Karpas-422 (cell line): ENCODE results near the gene SUPT6H. TPM values are rescaled to one million over a fixed set of nuclear protein-coding genes. Genes with fewer than 3 reads are reported as not detected.

Experiments
- DNase-seq: peaks from one replicate; pipeline ENCODE4 v3.0.0-alpha.2; 2015
- H2AFZ ChIP-seq: fragments of 200-600 bp; sonication (generic); 2 replicates; pipeline ENCODE4 v1.6.1; 2014; ENCODE audit warnings: antibody characterized with exemption, low read length, mixed read lengths
- H3K27ac ChIP-seq: fragments of 200-600 bp; sonication (generic); 2 replicates; pipeline ENCODE4 v1.5.1; 2014; ENCODE audit warnings: mild to moderate bottlenecking, low read length, moderate library complexity
- H3K27me3 ChIP-seq: fragments of 200-600 bp; sonication (generic); 2 replicates; pipeline ENCODE4 v1.6.1; 2014; ENCODE audit warnings: low read length, mixed read lengths
- H3K36me3 ChIP-seq: fragments of 200-600 bp; sonication (generic); 2 replicates; pipeline ENCODE4 v1.6.1; 2014; ENCODE audit warnings: low read length, mixed read lengths; ENCODE audit not compliant: insufficient read depth
- H3K4me1 ChIP-seq: fragments of 200-600 bp; sonication (generic); 2 replicates; pipeline ENCODE4 v1.6.1; 2014; ENCODE audit warnings: mild to moderate bottlenecking, low read length, mixed read lengths
- H3K4me2 ChIP-seq: fragments of 200-600 bp; sonication (generic); 2 replicates; pipeline ENCODE4 v1.6.1; 2014; ENCODE audit warnings: low read length, low read depth, mild to moderate bottlenecking; ENCODE audit not compliant: poor library complexity, severe bottlenecking
- H3K4me3 ChIP-seq: fragments of 200-600 bp; sonication (generic); 2 replicates; pipeline ENCODE4 v1.5.1; 2014; ENCODE audit warnings: mild to moderate bottlenecking, antibody characterized with exemption, low read length, mixed read lengths
- H3K79me2 ChIP-seq: fragments of 200-600 bp; sonication (generic); 2 replicates; pipeline ENCODE4 v1.6.1; 2014; ENCODE audit warnings: mild to moderate bottlenecking, low read length, mixed read lengths
- H3K9ac ChIP-seq: fragments of 200-600 bp; sonication (generic); 2 replicates; pipeline ENCODE4 v1.6.0; 2014; ENCODE audit warnings: low read length
- H3K9me2 ChIP-seq: fragments of 200-600 bp; sonication (generic), shearing (Covaris generic); replicated peaks from 2 replicates; pipeline ENCODE4 v1.6.0; 2014; ENCODE audit warnings: mild to moderate bottlenecking, low read length, moderate library complexity; ENCODE audit not compliant: insufficient read depth
- H3K9me3 ChIP-seq: fragments of 300-700, 200-600 bp; sonication (generic); 2 replicates; pipeline ENCODE4 v1.6.1; 2014; ENCODE audit warnings: low read length, mixed read lengths
- H4K20me1 ChIP-seq: fragments of 200-600 bp; sonication (generic); 2 replicates; pipeline ENCODE4 v1.6.1; 2014; ENCODE audit warnings: mild to moderate bottlenecking, antibody characterized with exemption, low read length, low read depth; ENCODE audit not compliant: insufficient read depth
- total RNA-seq: library from RNA; depleted of rRNA; stranded (reverse); fragments of >200 nt; shearing (Covaris generic); gene quantifications from 2 replicates; pipeline ENCODE4 v1.2.3, GENCODE V29; 2014; ENCODE audit warnings: low replicate concordance

The SUPT6H gene
- total RNA-seq, 1 experiment from 2014 or later: 91.5 TPM

DNA sequence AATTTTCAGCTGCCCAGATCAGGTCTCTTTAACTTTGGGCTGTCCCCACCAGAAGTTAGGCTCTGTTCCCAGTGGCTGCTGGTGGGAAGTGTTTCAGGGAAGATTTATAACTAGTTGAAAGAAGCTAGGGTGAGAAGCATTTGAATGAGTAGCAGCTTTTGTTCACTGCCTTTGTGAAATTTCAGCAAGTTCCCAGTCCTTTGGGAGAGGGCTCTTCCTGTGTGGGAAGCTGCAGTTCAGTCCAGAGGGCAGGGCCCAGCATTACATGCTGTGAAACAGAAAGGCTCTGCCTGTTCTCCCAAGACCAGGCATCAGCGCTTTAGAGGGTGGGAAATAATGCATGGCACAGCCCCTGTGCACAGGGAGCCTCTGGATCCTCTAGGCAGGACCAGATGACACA lies 31.9 kb downstream of the SUPT6H start:
- Histone ChIP-seq H3K4me1 (no peaks in the 10 kb centered on the region), H3K4me3 (no peak overlapping the region), H3K36me3 (peaks cover 58% of the 10 kb centered on the region), H2AFZ (no peak overlapping the region), H3K4me2 (no peak overlapping the region), H3K27ac (no peak overlapping the region), H4K20me1 (0 out of 2 replicates have a peak, but pooled peaks cover 13% of the 10 kb centered on the region), H3K9me2 (no peaks in the 10 kb centered on the region), H3K9me3 (no peaks in the 10 kb centered on the region), H3K27me3 (no peaks in the 10 kb centered on the region), H3K9ac (no peak overlapping the region), H3K79me2 (no peaks in the 10 kb centered on the region; the same call in 1 of the 2 replicates)
- no peak for DNase-seq

- Histone ChIP-seq H3K9me2 (no peaks in the 10 kb centered on the region), H3K4me3 (no peak overlapping the region), H3K79me2 (no peaks in the 10 kb centered on the region), H4K20me1 (0 out of 2 replicates have a peak, but pooled peaks cover 6% of the 10 kb centered on the region), H3K4me1 (no peaks in the 10 kb centered on the region), H3K36me3 (peaks cover 65% of the 10 kb centered on the region), H3K9ac (no peak overlapping the region), H3K4me2 (no peak overlapping the region), H3K27ac (no peak overlapping the region), H3K9me3 (no peaks in the 10 kb centered on the region), H2AFZ (no peak overlapping the region), H3K27me3 (no peaks in the 10 kb centered on the region)
- no peak for DNase-seq
Observed at GRCh38 chr17:28698253-28698941, 36.4 kb downstream of the SUPT6H start.

- no peaks in the 10 kb centered on the region for H3K9me3 ChIP-seq
- H3K4me2 ChIP-seq: no peak overlapping the region
- no peak overlapping the region for H2AFZ ChIP-seq
- 0 out of 2 replicates have a peak, but pooled peaks cover 3% of the 10 kb centered on the region for H4K20me1 ChIP-seq
- no peak overlapping the region for H3K27ac ChIP-seq
- no peaks in the 10 kb centered on the region for H3K4me1 ChIP-seq
- peaks cover 53% of the 10 kb centered on the region for H3K36me3 ChIP-seq
- H3K79me2 ChIP-seq: no peaks in the 10 kb centered on the region
- no peak overlapping the region for H3K4me3 ChIP-seq
- no peak for DNase-seq
- H3K9ac ChIP-seq: no peak overlapping the region
- H3K9me2 ChIP-seq: no peaks in the 10 kb centered on the region
- H3K27me3 ChIP-seq: no peaks in the 10 kb centered on the region
Observed at GRCh38 chr17:28700278-28700677, 38.3 kb downstream of the SUPT6H start.

- Histone ChIP-seq H3K4me2 (no peak overlapping the region), H3K9me3 (no peaks in the 10 kb centered on the region), H3K9me2 (no peaks in the 10 kb centered on the region), H4K20me1 (0 out of 2 replicates have a peak, but pooled peaks cover 3% of the 10 kb centered on the region), H3K27ac (no peak overlapping the region), H3K79me2 (no peaks in the 10 kb centered on the region), H3K36me3 (peaks cover 49% of the 10 kb centered on the region; the same call in 1 of the 2 replicates), H3K4me1 (no peaks in the 10 kb centered on the region), H3K9ac (no peak overlapping the region), H3K4me3 (no peak overlapping the region), H2AFZ (no peak overlapping the region), H3K27me3 (no peaks in the 10 kb centered on the region)
- DNase-seq: no peak
Observed at GRCh38 chr17:28700830-28701492, 39.0 kb downstream of the SUPT6H start.

DNA sequence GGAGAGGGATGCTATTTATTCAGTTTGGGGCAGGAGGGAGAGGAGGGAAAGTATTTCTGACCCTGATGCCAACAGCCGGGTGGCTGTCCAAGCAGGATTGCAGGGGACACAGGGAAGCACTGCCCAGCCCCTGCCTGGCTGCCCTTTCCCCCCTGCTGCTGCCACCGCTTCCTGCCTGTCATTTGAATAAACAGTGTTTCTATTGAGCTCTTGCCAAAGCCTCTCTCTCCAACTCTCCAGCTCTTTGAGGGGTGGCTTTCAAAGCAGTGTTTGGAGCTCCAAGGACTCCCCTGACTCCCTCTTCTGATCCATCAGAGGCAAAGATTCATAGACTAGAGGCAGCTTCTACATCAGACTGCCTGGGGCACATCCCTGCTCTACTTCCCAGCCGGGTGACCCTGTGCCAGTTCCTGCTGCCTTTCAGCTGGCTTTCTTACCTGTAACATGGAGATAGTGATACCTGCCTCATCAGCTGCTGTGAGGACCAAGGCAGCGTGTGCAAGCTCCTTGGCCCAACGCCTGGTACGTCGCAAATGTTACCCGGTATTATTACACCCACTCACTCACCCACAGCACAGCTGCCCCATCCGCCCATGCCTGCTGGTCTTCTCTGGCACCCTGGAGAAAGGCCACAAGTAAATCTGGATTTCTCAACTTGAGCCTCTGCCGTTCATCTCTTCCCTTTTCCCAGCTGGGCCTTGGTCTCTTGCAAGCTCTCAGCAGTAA lies 40.2 kb downstream of the SUPT6H start:
- peaks cover 44% of the 10 kb centered on the region; the same call in 1 of the 2 replicates for H3K36me3 ChIP-seq

DNA sequence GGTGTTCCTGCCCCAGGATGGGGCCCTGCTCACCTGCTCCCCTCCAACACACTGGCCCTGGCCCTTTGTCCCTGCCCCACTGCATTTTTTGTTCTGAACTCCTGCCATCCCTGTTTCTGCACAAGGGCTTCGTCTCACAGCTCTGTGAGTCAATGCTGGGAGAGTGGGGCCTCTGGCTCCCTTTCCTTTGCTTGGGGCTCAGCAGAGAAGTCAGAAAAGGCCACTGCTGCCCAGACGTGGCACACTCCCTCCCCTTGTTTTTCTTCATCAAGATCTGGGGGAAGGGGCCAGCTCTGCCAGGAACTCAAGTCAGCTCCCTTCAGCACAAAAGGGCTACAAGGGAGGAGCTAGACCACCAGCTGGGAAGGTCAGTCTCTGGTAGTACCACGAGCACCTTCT lies 40.7 kb downstream of the SUPT6H start:
- Histone ChIP-seq H3K9me2 (no peaks in the 10 kb centered on the region), H3K9ac (no peak overlapping the region), H3K4me1 (no peaks in the 10 kb centered on the region), H3K4me3 (no peak overlapping the region), H3K79me2 (no peaks in the 10 kb centered on the region), H3K4me2 (no peak overlapping the region), H3K36me3 (peaks cover 39% of the 10 kb centered on the region; the same call in 1 of the 2 replicates), H3K9me3 (no peaks in the 10 kb centered on the region), H3K27me3 (no peaks in the 10 kb centered on the region), H2AFZ (no peak overlapping the region), H4K20me1 (0 out of 2 replicates have a peak, but pooled peaks cover 3% of the 10 kb centered on the region), H3K27ac (no peak overlapping the region)
- DNase-seq: no peak

More for the DNA sequence above, 40.2 kb downstream of the SUPT6H start:
- no peak overlapping the region for H3K9ac ChIP-seq
- no peak overlapping the region for H3K27ac ChIP-seq
- no peak overlapping the region for H3K4me3 ChIP-seq
- no peaks in the 10 kb centered on the region for H3K9me2 ChIP-seq
- no peaks in the 10 kb centered on the region for H3K4me1 ChIP-seq
- no peak for DNase-seq
- no peaks in the 10 kb centered on the region for H3K79me2 ChIP-seq
- H3K4me2 ChIP-seq: no peak overlapping the region
- no peaks in the 10 kb centered on the region for H3K27me3 ChIP-seq
- H2AFZ ChIP-seq: no peak overlapping the region
- H4K20me1 ChIP-seq: 0 out of 2 replicates have a peak, but pooled peaks cover 3% of the 10 kb centered on the region
- no peaks in the 10 kb centered on the region for H3K9me3 ChIP-seq

DNA sequence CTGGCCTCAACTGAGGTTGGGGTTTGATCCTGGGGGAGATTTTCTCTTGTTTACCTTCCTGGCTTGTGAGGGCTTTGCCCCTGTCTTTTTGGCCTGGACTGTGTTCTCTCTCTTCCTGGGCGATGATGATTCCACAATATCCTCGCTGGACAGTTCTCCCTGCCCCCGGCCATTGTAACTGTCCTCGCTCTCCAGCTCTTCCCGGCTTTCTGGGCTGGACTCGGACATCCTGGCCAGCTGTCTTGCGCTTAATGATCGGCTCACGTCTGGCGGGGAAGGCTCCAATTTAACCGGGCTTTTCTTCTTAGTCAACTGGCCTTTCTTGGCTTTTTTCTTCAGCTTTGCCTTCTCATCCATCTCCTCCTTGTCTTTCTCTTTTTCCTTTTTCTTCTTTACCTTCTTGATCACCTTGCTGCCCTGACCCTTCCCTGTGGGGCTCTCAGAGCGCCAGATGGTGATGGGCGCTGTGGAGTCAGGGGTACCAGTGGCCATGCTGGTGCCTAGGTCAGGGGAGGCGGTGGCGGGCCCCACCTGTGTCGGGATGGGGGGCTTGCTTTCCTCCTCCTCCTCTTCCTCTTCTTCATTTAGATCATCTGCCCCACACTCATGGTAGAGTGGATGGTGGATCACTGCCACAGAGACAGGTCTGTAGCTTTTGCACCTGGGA lies 41.7 kb downstream of the SUPT6H start:
- H3K79me2 ChIP-seq: no peaks in the 10 kb centered on the region
- H3K27me3 ChIP-seq: no peaks in the 10 kb centered on the region
- no peaks in the 10 kb centered on the region for H3K9me3 ChIP-seq
- H2AFZ ChIP-seq: no peak overlapping the region
- H3K9ac ChIP-seq: no peak overlapping the region
- no peaks in the 10 kb centered on the region for H3K9me2 ChIP-seq
- no peaks in the 10 kb centered on the region for H3K4me1 ChIP-seq
- no peak for DNase-seq
- no peak overlapping the region for H3K4me3 ChIP-seq
- peaks cover 30% of the 10 kb centered on the region; the same call in 1 of the 2 replicates for H3K36me3 ChIP-seq
- no peak overlapping the region for H3K4me2 ChIP-seq
- no peak overlapping the region for H3K27ac ChIP-seq
- 0 out of 2 replicates have a peak, but pooled peaks cover 2% of the 10 kb centered on the region for H4K20me1 ChIP-seq
